GM19238 (cell line): Measurements from ENCODE around the gene EID1.
"Not testable (repeated sequence)": the region's sequence is repeated elsewhere in the genome, so short reads cannot be mapped to it uniquely, and the experiment has no call there.

ENCODE experiments used
- DNase-seq: peaks from one replicate; pipeline ENCODE4 v3.0.0; 2011; ENCODE audit warnings: low spot score; ENCODE audit not compliant: insufficient read length

EID1 gene, protein sequence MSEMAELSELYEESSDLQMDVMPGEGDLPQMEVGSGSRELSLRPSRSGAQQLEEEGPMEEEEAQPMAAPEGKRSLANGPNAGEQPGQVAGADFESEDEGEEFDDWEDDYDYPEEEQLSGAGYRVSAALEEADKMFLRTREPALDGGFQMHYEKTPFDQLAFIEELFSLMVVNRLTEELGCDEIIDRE

DNA sequence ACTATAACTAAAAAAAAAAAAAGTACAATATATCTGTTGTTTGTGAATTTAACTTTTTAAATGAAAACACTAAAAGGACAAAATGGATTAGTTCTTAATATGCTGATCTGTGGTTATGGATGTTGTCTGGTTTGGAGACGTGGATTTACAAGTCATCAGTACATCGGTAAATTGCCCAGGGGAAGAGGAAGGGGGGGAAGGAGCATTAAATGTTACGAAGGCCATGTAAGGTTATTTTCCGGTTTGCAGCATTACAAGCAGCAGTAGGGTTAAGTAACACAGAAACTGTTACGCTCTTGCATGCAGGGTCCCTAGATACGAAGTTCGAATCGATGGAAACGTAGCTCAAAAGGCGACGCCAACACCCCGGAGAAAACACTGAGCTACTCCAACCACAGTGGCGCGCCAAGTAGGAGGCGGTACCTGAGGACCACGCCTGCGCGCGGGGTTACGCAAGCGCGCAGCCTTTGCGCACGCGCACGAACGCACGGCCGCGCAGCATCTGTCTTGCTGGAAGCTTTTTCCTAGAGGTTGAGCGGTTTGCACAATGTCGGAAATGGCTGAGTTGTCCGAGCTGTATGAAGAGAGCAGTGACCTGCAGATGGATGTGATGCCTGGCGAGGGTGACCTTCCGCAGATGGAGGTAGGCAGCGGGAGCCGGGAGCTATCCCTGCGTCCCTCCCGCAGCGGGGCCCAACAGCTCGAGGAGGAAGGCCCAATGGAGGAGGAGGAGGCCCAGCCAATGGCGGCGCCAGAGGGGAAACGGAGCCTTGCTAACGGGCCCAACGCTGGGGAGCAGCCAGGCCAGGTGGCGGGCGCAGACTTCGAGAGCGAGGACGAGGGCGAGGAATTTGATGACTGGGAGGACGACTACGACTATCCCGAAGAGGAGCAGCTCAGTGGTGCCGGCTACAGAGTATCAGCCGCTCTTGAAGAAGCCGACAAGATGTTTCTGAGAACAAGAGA, at the start of gene EID1:
EID1 (plus strand) TSS at position 505 of the 966 bp plus-strand sequence; CDS start at position 548, 43 bp downstream.
- DNase-seq = peak; percentile 75

DNA sequence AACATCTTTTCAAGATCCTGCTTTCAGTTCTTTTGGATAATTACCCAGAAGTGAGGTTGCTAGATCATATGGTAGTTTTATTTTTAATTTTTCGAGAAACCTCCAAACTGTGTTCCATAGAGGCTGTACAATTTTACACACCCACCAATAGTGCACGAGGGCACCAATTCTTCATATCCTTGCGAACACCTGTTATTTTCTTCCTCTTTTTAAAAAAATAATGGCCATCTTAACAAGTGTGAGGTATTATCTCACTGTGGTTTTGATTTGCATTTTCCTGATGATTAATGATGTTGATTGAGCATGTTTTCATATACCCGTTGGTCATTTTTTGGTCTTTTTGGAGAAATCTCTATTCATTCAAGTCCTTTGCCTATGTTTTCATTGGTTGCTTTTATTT, 49.5 kb upstream of the EID1 start:
- DNase-seq = no peak

DNA sequence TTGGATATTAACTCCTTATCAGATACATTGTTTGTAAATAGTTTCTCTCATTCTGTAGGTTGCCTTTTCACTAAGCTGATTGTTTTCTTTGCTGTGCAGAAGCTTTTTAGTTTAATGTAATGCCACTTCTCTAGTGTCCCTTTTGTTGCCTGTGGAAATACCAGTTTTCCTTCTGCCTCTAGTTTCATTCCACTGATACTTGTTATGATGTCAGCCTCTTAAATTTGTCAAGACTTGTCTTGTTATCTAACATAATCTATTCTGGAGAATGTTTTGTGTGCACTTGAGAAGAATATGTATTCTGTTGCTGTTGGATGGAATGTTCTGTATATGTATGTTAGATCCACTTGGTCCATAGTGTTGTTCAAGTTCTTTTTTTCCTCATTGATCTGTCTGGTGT, 49.0 kb upstream of the EID1 start:
- no peak for DNase-seq

DNA sequence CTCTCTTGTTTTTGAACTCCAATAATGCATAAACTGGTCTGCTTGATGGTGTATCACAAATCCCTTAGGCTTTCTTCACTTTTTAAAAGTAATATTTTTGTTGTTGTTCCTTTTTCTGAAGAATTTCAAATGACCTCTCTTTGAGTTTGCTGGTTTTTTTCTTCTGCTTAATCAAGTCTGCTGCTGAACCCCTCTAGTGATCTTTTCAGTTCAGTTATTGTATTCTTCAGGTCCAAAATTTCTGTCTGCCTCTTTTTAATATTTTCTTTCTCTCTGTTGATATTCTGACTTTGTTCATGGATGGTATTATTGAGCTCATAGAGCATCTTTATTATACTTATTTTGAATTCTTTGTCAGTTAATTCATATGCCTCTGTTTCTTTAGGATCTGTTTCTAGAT, 45.3 kb upstream of the EID1 start:
- DNase-seq = no peak

DNA sequence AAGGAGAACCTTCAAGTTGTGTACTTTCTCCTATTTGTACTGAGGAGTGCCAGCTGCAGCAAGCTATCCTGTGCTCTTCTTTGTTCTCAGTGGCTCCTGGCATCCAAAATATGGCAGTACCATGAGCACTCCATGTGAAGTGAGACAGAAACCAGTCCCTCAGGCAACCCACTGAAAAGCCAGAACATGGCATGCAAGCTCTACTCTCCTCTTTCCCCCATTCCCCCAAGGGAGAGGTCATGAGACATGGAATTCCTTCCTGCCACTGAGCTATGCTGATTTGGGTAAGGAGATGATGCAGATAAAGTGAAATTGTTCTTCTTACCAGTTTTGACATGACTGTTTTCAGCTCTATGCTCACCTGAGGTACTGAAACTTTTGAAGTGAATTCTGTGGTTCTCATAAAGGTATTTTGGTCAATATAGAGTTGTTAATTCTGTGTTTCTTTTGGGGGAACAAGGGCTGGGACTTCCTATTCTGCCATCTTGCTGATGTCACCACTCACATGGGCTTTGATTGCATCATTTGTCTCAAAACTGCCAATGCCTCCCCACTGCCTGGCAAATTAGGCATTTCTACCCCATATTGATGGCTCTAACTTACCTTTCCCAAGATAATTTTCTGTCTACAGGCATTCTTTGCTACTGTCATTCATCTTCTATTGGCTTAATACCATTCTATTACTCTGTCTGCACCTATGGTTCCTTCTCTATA, 44.3 kb upstream of the EID1 start:
- no peak for DNase-seq

DNA sequence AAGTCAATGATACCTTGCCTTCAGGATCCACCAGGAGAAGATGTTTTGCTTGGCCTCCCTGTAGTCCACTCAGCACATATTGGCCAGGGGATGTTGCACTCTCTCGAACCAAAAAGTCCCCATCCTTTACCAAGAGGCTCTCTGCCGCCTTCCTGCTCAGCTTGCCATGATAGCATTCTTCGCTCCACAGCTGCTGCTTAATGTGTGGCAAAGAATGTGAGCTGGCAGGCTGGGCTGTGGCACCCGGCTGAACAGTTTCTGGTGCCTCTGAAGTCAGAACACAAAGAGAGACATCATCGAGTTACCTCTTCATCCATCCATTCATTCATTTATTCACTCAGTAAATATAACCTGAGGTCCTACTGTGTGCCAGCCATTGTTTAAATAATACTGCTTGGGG, 43.2 kb upstream of the EID1 start:
- no peak for DNase-seq

DNA sequence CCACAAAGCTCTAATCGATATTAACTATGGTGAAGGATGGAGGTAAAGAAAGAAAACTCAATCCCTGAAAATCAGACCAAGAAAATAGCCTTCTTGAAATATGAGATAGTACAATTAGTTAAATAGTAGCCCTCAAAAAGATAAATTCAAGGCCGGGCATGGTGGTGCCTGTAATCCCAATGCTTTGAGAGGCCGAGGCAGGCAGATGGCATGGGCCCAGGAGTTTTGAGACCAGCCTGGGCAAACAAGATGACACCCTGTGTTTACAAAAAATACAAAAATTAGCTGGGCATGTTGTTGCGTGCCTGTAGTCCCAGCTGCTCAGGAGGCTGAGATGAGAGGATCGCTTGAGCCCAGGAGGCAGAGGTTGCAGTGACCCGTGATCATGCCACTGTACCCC, 35.4 kb upstream of the EID1 start:
- DNase-seq = no peak

DNA sequence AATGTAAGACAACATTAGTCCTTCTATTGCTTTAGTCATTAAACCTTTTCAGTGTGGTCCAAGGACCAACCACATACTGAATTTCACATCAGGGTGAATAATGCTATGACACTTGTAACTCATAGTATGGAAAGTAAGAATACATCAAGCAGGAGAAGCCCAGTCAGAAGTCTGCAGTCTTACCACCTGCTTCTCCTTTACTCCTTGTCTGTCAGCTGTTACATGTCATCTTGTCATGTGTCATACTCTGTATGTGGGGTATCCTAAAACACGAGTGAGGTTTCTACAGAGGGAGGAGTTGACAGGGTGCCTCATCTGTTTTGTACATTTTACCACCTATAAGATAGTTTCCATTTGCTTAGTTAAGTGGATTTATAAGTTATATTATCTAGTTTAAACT, 32.8 kb upstream of the EID1 start:
- DNase-seq = no peak

DNA sequence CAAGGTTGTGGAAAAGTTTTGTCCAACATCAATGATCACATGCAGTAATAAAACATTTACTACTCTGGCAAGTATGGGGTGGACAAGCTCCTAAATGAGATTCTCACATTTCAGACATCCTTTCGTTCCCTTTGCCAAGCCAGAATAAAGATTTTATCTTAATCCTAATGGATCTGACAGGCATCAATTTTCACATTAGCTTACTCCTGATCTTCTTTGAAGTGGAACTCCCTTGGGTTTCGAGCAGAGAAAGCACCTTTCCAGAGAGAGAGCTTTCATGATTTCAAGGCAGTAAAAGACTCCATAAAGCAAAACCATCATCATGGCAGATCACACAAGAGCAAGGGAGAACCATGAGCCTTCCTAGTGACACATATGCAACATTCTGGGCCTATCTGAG, 27.3 kb upstream of the EID1 start:
- DNase-seq = no peak

DNA sequence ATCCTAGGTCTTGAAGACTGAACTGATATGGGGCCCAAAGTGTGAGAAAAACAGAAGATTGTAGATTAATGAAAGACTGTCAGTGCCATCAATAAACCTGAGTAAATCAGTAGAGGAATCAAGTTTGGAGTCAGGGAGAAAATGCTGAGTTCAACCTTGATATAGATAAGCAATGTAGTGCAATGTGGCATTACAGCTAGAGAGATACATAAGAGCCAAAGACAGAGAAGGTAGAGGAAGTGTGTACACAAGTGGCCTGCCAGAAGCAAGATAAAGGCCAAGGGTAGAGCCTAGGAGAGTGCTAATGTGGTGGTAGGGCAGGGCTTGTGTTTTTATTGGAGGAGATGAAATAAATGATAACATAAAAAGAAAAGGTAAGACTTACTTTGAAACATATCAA, 26.0 kb upstream of the EID1 start:
- DNase-seq = no peak

DNA sequence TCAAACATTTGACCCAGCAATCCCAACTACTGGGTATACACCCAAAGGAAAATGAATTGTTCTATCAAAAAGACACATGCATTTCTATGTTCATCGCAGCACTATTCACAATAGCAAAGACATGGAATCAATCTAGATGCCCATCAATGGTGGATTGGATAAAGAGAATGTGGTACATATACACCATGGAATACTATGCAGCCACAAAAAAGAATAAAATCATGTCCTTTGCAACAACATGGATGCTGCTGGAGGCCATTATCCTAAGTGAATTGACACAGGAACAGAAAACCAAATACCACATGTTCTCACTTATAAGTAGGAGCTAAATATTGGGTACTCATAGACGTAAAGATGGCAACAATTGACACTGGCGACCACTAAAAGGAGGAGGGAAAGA, 23.5 kb upstream of the EID1 start:
- DNase-seq = not testable (repeated sequence)

DNA sequence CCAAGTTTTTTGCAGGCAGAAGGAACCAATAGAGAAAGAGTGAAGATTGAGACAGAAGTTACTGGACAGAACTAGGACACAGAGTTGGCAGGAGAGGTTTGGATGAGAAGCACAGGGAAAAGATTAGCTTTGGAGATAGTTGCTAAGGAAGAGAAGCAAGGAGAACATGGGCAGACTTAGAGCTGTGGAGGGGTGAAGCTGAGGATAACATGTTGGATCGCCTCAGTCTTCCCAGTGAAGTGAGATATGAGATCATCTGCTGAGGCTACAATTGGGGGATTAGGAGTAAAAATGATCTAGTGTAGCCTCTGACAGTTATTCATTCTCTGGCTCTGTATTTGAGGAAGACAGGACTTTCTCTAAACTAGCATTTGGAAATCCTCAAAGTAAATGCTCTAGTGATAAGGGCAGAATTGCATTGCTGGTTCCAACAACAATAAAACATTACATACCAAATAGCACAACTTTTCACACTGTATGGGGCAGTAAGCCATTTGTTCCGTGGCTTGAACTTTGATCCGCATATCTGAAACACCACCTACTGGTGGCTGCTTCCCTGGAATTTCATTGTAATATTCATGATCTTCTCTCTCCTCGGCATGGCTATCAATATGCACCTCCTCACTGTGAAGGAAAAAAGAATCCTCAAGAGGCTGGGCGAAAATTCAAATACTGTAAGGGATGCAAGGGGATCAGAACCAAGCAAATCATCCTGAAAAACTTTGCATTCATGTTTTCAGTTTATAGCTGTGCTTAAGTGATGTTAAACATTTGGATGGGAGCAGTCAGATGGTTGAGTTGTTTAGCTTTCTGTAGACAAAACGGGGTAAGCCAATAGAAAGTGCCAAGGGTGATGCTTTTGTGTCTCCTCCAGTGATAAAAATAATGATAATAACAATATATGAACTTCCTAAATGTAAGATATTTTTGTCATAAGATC, 22.2 kb upstream of the EID1 start:
- no peak for DNase-seq

DNA sequence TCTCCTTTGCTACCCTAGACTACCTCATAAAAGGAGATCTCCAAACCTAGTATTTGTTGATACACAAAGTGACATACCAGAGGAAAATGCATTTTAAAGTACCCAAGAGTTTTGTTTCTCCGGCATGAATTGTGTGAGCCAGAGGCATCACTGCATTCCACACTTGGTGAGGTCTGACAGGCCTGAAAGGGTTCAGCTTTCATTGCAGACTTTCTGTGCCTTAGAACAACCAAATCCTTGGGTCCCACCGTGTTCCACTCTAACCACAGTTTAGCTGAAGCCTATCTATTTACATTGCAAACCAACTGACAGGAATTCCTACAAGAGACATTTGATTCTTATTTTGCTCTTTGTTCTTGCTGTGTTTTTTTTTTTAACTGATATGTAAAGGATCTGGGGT, 21.0 kb upstream of the EID1 start:
- DNase-seq = no peak

DNA sequence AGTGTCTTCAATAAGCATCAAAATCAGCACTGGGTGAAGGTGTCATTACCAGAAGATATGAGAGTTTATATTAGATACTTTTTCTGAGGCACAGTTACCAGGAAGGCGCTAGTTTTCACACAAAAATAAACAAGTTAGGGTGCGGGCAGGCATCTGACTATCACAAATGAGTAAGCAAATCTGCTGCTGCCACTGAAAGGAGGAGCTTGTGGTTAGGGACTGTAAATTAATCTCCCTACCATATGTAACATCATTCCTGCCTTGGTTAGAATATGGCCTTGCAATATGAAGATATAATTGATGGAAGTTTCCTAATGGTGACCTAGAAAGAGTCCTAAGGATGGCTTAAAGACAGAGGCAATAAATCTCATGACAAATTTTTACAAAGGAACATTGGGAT, 19.5 kb upstream of the EID1 start:
- DNase-seq = no peak

DNA sequence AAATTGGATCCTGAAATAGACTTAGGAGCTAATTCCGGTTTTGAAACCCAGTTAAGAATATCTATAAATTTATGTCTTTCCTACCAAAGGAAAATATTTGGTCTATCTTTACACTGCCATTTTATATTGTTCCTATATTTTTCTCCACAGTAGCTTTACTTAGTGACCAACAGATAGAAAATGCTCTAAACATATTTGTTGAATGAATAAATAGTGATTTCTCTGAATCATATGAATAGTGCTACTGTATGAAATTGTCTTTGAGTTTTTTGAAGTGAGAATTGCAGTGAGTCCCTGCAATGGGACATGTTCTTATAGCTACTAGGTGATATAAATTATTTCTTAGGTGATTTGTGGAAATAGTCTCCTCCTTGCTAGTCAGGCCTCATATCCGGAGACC, 18.5 kb upstream of the EID1 start:
- no peak for DNase-seq

DNA sequence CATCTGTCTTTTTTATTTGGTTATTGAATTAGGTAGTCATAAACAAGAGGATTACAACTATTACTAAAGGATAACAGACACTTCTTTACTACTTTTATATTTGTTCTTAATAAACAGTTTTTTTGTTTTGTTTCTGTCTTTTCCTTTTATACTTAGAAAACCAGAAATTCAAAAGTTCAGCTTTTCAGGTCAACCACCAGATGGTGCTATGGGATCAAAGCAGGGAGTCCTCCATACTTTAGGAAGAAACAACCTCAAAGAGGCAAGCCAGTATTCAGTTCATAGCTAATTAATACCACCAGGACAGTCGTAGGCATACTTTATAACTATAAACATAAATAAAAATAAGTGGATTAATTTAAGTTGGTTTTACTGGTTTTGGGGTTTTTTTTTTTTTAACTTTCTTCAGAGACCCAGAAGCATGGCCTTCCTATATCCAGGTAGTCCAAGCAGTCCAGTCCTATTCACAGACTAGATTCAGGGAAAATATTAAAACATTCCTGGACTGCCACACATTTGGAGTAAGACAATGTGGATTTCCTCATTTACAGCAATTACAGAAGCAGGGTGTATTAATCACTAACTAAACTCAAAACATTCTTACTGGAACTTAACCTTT, 16.0 kb upstream of the EID1 start:
- DNase-seq = peak; percentile 28

DNA sequence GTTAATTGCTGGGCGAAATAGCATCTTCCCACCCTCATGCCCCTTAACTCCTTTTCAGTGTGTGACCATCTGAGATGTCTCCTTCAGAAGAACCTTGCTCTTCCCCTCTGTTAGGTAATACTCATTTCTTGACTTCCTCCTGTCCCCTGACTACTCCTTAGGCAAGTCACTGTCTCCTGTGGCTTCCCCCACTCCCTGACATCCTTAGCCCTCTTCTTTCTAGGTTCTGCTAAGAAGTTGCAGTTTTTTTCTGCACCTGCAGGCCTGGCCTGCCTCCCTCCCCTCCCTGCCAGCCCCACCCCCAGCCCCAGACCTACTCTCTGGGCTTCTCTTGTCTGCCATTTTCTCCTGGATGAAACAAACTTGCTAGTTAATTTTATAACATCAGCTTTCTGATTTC, 15.2 kb upstream of the EID1 start:
- DNase-seq = no peak

DNA sequence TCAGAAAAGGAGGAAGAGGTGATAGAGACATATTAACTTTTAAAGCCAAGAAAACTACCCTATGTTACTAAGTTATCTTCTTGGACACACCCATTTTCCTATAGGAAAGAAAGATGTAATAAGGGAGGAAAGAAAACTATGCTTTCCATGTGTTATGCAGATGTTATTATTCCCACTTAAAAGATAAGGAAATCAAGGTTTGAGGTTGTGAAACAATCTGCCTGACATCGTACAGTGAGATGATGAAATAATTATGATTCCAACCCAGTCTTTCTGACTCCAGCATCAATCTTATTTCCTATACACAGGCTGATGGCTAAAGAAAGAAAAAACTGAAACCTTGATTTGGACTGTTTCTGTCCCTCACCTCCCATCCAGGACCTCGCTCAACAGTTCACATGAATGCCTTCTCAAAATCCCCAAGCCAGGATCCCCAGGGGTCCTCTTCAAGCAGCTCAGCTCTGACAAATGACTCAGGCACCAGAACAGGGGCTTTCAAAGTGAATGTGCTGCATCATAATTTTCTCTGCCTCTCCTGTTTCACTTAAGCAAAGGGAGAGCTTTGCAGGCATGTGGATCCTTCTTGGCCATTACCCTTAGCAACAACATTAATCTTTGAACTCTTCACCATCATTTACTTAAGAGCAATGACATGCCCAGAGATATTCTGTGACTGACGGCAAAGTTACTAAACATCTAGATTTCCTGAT, 12.4 kb upstream of the EID1 start:
- DNase-seq = no peak

DNA sequence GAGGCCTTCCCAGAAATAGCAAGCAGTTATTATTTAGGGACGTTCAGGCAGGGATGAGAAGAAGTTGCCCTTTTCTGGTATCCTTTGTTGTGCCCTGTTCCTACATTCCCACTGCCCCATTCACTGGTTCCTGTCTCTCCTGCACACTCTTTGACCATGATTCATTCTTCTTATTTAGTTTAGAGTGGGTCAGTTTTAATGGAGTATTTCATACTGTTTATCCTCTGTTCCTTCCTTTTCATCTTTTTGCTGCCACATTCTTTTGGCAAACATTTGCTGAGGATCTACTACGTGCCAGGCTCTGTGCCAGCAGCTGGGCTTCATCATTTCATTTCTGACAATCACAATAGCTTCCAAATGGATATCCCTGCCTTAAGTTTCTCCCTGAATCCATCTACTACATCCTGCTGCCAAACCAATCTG, 11.8 kb upstream of the EID1 start:
- DNase-seq = no peak

DNA sequence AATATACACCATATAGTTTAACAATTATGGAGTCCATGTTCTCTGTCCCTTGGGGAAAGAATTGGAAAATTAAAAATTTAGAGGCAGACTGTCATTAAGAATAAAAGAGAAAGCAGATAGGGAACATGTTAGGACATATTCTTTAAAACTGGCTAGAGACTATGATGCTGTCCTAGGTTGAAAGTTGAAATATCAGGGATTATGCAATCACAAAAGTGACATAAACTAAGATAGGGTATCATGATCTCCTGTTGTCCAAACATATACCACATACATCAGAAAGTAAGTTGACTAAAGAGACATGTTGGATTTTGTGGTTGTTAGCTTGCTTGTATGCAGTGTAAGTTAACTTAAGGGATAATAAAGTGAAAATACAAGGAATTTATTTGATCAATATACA, 9.9 kb upstream of the EID1 start:
- no peak for DNase-seq
